GM18505 (cell line): Measurements from ENCODE around the gene ATP6V1A.

Experiments
- ATAC-seq: cut with Tn5 transposase; IDR thresholded peaks from one replicate; pipeline ENCODE4 v1.9.1; 2021; ENCODE audit not compliant: unreplicated experiment
- POLR2A ChIP-seq: IDR thresholded peaks from 4 replicates; pipeline ENCODE4 v1.6.1; 2011; ENCODE audit warnings: borderline replicate concordance; ENCODE audit not compliant: insufficient read depth, insufficient read length; ENCODE audit errors: extremely low read depth

ATP6V1A gene

DNA sequence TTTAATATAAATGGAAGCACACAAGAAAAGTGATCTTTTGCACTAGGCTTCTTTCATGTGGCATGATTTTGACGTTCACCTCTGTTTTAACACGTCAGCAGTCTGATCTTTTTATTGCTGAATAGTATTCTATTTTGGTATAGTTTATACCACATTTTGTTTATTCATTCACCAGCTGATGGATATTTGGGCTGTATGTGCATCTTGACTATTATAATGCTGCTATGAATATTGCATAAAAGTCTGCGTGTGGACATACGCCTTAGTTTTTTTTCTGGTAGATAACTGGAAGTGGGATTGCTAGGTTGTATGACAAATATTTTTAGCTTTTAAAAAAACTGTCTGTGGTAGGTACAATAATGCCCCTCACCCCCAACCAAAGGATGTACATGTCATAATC lies 15.1 kb upstream of the ATP6V1A start:
- no peak for ATAC-seq
- no peak for TF ChIP-seq POLR2A

DNA sequence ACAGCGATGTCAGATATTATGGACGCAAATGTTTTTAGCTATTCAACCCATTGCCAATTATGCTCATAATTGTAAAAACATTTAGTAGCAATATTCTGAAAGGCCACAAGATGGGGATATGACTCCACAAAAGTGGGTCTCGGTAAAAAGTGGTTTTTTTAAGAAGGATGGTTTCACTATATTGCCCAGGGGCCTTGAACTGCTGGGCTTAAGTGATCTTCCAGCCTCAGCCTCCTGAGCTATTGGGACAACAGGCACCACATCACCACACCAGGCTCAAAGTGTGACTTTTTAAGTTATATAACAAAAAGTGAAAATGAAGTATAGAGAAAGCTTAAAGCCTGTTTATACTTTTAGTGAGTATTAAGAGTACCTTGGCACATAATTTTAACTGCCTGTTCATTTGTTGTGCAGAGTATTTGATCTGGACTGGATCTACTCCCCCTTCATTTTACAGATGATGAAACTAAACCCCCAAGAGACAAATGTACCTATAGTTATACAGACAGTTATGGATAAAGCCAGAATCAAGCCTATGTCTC lies 10.2 kb upstream of the ATP6V1A start:
- peak; percentile 57 for ATAC-seq
- no peak for TF ChIP-seq POLR2A

DNA sequence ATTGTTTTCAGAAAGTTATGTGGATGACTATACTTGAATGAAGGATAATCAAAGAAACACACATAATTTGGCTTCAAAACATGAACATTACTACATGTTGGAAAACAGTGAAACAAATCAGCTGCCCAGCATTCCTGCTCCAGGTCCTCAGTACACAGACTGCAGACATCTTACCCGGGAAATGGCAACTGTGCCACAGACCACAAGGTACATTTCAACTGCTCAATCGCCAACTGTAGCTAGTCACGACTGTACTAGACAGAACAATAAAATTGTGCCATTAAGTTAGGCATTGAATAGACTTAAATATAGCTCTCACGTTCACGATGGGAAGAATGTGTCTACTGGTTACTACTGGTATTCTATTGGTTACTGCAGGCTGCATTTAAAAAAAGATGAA lies 5.7 kb upstream of the ATP6V1A start:
- ATAC-seq, result no peak
- no peak for TF ChIP-seq POLR2A

DNA sequence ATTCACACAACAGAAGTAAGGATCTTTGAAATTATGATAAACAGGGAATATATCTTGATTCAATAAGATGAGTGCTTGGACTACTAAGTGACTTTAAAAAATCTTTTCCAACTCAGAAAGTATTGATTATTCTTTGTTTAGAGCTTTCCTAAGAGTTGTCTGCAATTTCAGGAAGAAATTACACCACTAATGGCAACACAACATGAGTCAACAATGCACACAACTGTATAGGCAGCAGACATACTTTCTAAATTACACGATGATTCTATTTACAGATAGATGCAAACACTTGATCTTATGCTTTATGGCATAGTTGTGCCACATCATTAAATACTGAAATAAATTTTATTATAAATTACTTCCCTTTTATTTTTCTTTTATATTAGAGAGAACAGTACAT lies 5.2 kb upstream of the ATP6V1A start:
- TF ChIP-seq POLR2A, result no peak
- no peak for ATAC-seq

DNA sequence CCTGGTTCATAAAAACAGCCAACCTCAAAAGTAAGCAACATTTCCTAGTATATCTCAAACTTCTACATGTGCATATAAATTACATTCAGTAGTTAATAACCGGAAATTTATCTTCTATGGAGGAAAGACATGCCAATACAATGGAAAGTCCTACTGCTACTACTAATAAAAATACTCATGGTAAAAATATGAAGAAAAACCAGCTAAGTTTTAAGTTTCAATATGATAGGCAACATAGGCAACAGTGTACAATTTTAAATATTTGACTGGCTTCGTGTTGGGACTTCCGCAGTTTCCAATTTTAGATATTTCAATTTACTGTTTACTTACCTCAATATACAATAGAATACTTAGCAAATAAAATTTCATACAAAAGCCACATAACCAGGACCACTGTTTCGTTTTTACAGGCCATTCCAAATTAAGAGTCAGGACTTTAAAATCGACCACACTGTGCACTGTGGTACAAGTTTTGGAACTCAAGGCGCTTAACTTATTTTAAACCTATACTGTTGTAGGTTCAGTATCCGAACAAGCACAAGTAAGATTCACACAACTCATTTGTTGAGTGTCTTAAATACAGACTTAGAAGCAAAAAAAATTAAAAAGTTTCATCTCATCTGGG lies 3.7 kb upstream of the ATP6V1A start:
- no peak for ATAC-seq
- no peak for TF ChIP-seq POLR2A

DNA sequence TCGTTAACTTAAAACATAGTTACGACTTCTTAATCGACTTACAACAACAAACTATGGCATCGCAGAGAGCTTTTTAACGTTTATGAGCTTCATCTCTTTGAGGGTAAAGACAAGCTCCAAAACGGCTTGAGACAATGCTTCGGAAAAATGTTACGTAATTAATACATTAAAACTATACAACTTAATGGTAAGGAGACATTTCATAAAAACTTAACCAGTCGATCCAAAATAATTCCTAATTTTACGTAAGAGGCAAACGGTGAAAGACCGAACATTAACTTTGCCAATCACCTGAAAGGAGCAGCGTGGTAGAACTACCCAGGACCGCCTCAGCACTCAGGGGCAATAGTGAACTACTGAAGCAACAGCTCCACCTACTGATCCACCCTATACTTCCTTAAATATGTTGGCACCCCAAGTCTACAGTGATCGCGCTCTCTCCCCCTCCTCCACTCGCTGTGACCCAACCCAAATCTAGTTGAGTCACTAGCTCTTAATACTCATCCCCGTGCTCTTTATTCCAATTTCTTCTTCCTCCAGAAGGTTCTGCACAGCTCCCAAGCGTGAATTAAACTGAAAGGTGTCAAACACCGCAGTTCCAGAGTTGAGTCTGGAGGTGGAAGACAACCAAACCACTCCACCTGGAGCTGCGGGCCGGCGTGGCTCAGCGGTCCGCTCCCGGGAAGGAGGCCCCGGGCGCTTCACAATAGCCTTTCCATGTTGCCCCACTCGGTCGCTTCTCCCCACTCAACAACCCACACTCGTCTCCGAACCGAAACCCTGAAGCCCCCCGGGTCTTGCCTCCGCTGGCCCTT lies 1.7 kb upstream of the ATP6V1A start:
- TF ChIP-seq POLR2A, result no peak
- ATAC-seq, result peak; percentile 48

DNA sequence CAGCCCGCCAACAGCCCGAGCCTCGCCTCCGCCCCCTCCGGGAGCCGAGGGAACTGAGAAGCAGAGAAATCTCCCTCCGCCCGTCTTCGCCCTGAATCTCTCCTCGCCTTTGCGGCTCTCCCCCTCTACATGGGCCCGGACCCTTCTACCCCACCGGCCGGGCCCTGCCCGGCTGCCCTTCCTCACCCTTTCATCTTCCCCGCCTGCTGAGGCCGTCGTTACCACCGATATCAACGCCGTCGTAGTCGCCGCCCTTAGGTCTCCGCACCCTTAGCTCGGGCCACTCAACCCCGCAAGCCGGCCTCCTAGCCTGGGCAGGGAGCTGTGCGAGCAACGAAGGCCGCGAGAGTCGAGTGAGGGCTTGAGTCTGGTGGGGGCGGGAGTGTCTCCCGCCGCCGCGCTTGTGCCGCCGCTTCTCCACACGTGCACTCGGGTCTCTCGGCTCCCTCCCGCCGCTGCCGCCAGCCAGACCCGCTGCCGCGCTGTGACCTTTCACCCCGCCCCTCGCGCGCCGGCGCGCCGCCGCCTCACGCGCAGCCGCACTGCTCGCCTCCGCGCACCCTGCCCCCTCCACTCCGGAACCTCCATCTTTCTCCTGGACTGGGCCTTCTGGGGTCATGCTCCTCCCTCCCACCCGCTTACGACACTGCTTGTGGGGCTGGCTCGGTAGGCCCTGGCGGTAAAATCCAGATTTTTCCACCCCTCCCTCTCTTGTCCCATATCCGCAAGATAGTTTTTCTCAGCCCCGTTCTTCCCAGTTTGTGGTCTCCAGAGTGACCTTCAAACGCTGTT lies 883 bp upstream of the ATP6V1A start, which contains the start of gene NAA50:
TSS of gene NAA50 (minus strand) at position 494 of the 792 bp plus-strand sequence. CDS start at position 194, 300 bp downstream.
- TF ChIP-seq POLR2A, result peak; percentile 85
- peak; percentile 47 for ATAC-seq

DNA sequence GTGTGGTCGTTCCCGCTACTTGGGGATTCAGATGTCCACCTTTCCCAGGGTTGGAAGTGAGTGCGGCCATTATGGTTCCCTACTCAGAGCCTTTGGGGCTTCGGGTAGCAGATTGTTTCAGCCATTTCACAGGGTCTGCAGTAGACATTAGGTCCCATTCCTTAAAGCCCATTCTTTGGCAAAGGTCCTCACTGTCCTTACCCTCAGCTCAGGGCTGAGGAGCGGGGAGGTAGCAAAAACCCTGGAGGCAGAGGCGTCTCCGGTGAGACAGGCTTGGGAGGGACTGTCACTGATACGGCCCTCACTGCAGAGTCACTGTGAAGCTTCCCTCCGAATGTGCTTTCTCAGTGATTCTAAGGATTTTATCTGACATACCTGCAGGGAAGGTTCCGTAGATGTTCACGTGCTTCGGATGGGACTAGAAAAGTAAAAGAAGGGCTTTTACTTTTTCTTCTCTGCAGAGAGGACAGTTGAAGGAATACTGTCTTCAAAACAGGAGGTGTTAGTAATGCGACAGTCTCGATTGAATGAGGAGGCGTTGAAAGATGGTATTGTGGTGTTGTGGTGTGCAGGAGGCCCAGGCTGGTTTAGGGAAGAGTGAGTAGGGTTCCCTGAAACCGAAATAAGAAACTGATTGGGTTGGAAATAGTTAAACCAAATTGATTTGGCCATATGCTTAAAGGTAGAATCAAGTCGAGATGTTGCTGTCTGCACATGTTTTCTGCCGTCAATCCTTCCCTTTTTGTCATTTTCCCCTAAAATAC lies 630 bp downstream of the ATP6V1A start:
- peak; percentile 18 for TF ChIP-seq POLR2A
- ATAC-seq, result no peak

DNA sequence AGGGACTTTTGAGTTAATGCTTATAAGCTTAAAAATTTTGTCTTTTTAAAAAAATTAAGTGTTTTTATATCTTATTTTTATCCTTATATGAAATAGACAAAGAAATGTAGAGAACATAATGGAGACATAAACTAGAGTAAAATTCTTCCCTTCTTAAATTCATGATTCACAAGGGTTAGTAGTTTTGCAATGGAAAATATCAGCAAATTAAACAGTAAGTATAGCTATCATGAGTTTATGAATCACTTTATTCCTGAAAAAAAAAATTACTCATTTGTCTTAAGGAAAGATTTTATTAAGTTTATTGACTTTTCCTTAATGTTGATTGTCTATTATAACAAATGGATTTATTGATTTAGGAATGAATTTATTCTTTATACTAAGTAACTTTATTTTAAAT lies 4.3 kb downstream of the ATP6V1A start:
- no peak for ATAC-seq
- TF ChIP-seq POLR2A, result no peak

DNA sequence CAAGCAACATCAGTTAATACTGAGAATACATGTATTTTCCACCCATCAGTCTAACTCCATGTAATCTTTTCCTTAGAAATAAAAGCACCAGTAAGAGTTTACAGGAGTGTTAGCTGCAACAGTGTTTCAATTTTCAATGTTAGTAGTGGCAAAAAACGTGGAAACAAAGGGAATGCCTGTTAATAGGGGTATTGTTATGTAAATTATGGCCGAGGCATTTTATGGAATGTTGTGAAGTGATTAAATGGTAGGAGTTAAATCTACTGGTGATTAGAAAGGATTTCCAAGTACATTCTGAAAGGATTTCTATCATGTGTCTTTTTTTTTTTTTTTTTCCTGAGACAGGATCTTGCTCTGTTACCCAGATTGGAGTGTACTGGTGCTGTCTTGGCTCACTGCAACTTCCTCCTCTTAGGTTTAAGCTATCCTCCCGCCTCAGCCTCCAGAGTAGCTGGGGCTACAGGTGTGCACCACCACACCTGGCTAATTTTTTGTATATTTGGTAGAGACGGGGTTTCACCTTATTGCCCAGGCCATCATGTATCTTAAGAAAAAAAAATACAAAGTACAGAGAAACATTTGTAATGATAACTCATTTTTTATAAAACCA lies 6.6 kb downstream of the ATP6V1A start:
- no peak for TF ChIP-seq POLR2A
- no peak for ATAC-seq

DNA sequence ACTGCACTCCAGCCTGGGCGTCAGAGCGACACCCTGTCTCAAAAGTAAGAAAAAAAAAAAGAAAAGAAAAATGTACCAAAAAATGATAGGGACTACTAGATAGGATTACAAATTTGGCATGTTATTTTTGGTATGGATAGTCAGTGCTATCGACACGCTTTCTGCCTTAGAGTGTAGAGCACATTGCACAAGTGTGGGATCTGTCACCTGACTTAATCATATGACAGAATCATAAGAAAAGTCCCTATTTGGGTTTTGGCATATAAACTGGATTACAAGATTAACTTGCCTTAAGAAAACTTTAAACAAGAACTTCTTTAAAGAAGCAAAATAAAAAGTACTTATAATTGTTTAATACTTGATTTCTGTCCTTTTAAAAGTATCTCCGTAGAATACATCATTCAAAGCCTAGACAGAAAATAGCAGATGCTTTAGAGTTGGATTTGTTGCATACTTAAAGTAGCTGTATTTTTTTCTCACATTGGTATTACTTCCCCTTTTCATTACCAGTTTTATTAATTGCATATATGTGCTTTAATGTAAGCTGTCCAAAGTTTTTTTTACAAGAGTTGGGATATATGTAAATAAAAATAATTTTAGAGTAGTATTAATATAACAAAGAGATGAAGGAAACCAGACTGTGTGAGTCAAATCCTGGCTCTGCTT lies 7.8 kb downstream of the ATP6V1A start:
- no peak for TF ChIP-seq POLR2A
- ATAC-seq, result no peak
